NCI-H774 (cell line): ENCODE results near the gene SLC24A3.
"Not testable (repeated sequence)": the region's sequence is repeated elsewhere in the genome, so short reads cannot be mapped to it uniquely, and the experiment has no call there.

ENCODE experiments used
- DNase-seq: peaks from one replicate; lab custom pipeline; 2025; lab: John Stamatoyannopoulos, UW

SLC24A3 gene

GRCh38 chr20:19633985-19634384 is 421.5 kb downstream of the SLC24A3 start:
- no peak for DNase-seq

DNA sequence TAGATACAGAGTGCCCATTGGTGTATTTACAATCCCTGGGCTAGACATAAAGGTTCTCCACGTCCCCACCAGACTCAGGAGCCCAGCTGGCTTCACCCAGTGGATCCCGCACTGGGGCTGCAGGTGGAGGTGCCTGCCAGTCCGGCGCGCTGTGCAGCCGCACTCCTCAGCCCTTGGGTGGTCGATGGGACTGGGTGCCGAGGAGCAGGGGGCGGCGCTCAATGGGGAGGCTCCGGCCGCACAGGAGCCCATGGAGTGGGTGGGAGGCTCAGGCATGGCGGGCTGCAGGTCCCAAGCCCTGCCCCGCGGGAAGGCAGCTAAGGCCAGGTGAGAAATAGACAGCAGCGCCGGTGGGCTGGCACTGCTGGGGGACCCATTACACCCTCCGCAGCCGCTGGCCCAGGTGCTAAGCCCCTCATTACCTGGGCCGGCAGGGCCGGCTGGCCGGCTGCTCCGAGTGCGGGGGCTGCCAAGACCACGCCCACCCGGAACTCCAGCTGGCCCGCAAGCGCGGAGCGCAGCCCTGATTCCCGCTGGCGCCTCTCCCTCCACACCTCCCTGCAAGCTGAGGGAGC is 427.1 kb downstream of the SLC24A3 start:
- DNase-seq, result not testable (repeated sequence)

DNA sequence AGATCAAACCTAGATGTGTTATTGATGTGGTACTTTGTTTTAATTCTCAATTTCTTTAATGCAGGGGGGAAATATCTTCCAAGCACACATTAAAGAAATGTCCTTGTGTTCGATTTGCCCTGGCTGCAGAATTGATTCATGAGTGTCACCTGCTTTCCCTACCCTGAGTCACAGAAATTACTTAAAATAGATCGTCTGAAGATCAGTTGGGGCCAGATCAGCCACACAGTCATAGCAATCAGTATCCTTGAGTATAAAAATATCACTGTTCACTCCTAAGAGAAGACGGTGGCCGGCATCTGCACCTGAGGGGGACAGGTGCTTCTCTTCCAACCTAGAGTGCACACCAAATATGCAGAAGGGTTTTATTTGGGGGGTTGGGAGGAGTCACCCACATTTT is 430.4 kb downstream of the SLC24A3 start:
- no peak for DNase-seq

DNA sequence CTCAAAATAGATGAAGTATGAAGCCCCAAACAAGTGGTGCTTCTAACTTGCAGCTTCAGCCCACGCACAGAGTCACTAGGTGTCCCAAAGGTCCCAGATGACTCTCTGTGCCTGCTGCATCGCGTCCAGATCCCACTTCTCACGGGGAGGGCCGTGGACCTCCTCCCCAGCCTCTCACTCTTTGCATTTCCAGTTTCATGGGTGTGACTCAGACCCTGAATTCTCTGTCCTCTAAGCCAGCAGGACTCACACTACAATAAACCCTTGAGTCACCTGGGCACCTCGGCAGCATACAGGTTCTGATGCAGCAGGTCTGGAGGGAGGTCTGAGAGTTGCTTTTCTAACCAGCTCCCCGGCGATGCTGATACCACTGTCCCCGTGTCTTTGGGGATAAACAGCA is 431.6 kb downstream of the SLC24A3 start:
- no peak for DNase-seq

GRCh38 chr20:19646963-19647362 is 434.5 kb downstream of the SLC24A3 start:
- no peak for DNase-seq

DNA sequence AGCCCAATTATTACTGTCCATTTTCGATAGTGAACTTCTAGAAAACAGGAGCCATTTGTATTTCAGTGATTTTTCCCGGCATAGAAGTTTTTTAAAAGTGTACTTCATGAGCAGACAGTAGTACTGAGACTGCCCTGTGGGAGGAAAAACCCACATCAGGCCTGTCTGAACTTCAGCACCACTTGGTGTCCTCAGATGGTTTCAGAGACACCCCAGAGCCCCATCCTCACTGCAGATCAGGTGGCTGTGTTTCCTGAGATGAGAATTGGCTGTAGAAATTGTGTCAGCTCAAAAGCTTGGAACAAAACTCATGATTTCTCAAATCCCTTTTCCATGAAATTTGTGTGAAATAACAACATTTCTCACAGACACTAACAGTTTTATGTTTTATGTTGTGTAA is 435.6 kb downstream of the SLC24A3 start:
- no peak for DNase-seq

- no peak for DNase-seq
These were observed 436.6 kb downstream of the SLC24A3 start for GRCh38 chr20:19649041-19649440.

DNA sequence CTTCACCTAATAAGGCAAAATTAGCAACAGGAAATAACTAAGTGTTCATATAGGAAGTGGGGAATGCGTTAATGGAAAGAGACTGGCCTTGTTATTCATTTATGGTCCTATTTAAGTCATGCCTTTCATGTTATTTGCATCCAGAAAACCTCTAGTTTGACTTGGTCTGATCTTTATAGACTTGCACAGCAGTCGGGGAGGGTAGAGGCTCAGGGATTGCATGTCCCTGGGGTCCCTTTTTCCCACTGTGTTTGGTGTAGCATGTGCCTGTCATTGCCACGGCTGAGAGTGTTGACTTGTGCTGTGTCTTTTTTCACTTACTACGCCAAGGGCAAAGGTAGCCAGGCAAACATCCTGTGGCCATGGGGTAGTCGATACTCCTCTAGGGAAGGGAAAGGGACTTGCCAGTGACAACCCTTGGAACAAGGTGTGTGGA is 440.2 kb downstream of the SLC24A3 start:
- no peak for DNase-seq

GRCh38 chr20:19653327-19653726 is 440.9 kb downstream of the SLC24A3 start:
- no peak for DNase-seq

DNA sequence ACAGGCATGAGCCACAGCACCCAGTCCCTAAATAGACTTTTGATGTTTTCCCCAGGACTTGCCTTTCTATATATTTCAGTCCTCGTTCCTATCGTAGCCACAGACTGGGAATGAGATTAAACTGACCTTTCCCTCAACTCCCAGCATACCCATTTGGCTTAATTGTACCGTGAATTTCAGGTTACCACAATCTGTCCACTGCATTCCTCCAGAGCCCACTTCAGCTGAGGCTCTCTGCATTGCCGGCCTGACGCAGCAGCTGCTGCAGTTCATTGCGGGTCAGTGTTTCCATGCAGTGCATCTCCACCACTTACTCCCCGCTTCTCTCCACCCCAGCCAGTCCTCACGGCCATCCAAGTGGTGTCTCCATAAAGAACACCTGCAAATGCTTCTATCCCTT is 442.5 kb downstream of the SLC24A3 start:
- no peak for DNase-seq

- no peak for DNase-seq
These were observed 445.7 kb downstream of the SLC24A3 start for GRCh38 chr20:19658137-19658536.

DNA sequence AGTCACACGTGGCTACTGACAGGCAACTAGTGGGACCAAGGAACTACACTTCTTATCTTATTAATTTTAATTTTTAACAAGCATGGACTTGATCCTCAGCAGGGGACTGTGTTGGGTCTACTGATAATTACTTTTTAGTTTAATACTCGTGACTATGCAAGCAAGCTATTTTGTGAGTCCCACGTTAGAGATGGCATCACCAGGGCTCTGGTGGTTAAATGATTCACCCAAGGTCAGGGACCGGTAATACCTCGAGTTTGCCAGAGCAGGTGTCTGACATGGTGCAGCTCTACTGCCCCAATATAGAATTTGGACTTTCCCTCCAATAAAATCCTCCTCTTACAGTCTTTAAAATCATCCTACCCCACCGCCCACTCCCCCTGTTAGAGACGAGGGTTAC is 447.0 kb downstream of the SLC24A3 start:
- DNase-seq, result no peak

- no peak for DNase-seq
These were observed 448.5 kb downstream of the SLC24A3 start for GRCh38 chr20:19660808-19661378.

DNA sequence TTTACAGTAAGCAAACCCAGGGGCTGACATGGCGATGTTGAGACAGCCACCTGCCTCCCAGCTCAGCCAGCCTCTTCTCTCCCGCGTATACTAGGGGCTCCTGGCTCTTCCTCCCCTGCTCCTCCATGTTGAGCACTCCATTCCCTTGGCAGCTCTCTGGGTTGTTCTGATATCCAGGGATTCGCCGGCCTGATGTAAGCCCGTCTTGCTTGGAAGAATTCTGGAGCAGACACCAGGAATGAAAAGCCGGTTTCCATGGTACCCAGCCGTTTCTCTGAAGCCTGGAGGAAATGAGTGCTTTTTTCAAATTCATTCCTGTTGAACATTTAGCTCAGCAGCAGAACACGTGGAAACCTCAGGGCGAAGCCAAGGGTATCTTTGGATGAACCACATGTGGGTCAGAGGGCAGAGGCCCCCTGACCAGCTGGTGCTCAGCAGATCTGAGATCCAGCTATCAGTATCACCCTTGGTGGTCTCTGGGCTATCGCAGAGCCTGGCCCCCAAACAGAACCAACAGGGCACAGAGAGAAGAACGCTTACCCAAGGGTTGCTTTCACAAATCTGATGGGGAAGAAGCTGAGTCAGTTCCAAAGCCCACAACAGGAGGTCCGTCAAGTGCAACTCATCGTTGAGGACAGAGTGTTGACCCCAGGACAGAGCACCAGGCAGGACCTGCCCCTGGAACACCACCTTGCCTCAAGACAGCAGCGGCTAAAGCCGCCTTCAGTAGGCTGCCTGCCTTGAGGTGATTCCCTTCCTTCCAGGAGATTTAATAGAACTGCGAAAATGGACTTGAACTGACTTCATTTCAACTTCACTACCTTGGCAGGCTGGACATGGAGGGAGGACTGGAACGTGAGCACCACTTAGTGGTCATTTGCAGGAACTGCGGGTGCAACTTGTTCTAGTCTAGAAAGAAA is 449.5 kb downstream of the SLC24A3 start:
- DNase-seq, result peak; percentile 37

- no peak for DNase-seq
These were observed 450.2 kb downstream of the SLC24A3 start for GRCh38 chr20:19662637-19662995.

GRCh38 chr20:19668418-19668817 is 456.0 kb downstream of the SLC24A3 start:
- DNase-seq, result no peak

- DNase-seq, result no peak
These were observed 458.4 kb downstream of the SLC24A3 start for GRCh38 chr20:19670829-19671228.

DNA sequence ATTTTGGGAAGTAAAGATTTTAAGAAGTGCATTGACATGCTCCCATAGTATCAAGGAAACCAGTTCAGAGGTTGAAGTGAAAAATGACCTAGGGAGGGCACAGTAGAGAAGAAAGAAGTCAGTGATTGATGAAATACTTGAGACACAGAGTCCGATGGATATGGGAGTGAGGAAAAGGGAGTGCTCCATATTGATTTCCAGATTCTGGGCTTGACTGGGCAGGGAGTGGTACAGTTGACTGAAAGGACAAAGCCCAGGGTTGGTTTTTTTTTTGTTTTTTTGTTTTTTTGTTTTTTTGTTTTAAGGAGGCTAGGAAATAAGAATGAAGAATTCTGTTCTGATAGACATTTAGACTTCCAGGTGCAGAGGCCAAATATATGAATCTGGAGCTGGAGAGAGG is 458.9 kb downstream of the SLC24A3 start:
- no peak for DNase-seq

- no peak for DNase-seq
These were observed 460.1 kb downstream of the SLC24A3 start for GRCh38 chr20:19672498-19672897.

DNA sequence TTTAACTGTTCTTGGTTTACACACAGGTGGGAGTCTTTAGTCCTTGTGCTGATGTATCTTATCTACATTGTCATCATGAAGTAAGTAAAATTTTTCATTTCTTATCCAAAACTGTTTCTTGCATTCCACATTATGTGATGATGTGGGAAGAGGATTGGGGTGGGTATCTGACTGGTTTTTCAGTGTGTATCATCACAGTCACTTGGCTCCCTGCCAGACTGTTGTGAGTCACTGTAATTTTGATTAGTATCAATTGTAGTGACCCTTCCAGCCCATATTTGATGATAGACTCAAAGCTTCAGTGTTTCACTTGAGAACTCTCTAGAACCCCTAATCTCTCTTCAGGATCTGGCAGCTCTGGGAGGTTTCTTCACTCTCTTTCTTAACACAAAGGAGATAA is 461.1 kb downstream of the SLC24A3 start:
- DNase-seq, result no peak

GRCh38 chr20:19676202-19676601 is 463.8 kb downstream of the SLC24A3 start:
- no peak for DNase-seq

GRCh38 chr20:19677336-19677735 is 464.9 kb downstream of the SLC24A3 start:
- DNase-seq, result no peak

GRCh38 chr20:19678591-19678990 is 466.1 kb downstream of the SLC24A3 start:
- not testable (repeated sequence) for DNase-seq
